Cerebellar cortex (tissue), 1 donor: ENCODE data around the gene MEOX1.

Experiments used
- DNase-seq: peaks from one replicate; pipeline ENCODE4 v3.0.0-alpha.2; 2015; ENCODE audit warnings: low spot score

The MEOX1 gene

GRCh38 chr17:43655693-43656255 lies 5.9 kb downstream of the MEOX1 start:
- DNase-seq, result no peak

DNA sequence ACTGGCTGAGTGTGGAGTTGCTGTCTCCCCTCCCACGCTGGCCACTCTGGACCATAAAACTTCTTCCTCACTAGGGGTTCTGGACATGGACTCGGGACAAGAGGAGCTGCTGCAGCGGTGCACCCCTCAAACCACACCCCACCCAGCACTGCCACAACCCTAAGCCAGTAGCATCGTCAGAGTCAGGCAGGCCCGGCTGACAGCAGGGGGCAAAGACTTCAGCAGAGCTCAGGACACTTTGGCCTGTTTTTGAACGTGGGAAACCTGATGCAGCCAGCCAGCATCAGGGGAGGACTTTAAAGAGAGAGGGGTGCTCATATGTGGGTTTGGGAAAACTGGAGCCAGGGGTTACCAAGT lies 9.6 kb downstream of the MEOX1 start:
- DNase-seq, result no peak

GRCh38 chr17:43650471-43650870 lies 11.3 kb downstream of the MEOX1 start:
- no peak for DNase-seq

DNA sequence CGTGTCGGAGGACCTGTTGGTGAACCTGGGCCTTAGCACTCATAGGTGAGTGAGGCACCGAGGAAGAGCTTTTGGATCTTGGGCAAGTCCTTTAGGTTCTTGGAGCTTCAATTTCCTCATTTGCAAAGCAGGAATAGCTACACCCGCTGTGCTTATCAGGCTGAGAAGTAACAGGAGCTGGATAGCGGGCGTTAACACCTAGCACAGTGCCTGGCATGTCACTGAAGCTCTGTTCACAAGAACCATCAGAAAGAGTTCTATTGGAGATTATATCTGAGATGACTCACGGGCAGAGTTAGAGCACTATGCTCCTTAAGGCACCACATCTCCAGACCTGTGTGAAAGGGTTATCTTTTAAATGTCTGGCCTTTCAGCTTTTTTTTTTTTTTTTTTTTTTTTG lies 12.8 kb downstream of the MEOX1 start:
- DNase-seq, result no peak

DNA sequence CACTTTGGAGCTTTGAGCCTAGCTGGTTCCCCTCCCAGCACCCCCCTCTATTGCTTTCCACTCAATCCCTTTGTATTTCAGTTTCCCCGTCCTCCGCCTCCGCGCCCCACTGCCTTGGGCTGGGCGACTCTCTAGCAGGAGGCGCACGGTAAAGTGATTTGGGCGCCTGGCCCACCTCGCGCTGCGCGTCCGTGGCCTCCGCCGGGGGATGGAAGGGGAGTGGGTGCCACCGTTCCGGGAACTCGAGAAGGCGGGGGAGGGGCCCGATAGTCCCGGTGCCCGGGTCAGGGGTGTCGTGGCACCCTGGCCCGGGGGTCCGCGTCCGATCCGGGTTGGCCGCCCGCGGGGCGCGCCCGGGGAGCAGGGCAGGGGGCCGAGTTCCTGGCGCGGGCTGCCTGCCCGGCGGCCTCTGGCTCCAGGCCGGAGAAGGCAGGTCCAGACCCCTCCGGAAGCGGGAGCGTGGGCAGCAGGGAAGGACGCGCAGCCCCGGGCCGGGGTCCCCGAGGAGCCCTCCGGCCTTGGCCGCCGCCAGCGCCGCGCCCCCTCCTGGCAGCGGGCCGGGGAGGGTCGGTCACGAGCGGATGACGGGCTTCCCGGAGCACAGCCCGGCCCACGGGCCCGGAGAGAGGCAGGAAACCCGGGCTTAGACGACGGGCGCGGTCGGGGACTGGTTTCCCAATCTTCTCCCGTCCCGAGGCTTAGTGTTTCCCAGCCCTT lies 15.8 kb downstream of the MEOX1 start:
- no peak for DNase-seq

GRCh38 chr17:43645450-43645764 lies 16.3 kb downstream of the MEOX1 start:
- DNase-seq, result no peak

- DNase-seq, result no peak
Observed at GRCh38 chr17:43644081-43644480, 17.6 kb downstream of the MEOX1 start.

DNA sequence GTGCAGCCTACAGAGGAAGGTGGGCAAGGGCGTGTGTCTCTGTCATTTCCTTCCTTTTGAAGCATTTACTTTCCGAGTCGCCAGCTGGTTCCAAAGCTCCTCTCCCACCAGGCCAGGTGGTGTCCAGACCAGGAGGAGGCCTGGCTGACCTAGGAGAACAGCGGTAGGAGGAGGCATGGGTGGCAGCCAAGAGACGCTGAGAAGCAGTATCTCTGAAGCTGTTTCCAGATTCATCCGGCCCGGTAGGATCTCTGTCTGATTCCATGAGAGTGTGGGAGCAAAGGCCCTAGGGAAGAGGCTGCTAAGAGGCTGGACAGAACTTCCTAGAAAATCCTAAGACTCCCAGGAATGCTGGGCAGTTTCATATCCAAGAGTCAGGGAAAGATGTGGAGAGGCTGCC lies 20.3 kb downstream of the MEOX1 start:
- no peak for DNase-seq

- no peak for DNase-seq
Observed at GRCh38 chr17:43640491-43641252, 21.1 kb downstream of the MEOX1 start.

DNA sequence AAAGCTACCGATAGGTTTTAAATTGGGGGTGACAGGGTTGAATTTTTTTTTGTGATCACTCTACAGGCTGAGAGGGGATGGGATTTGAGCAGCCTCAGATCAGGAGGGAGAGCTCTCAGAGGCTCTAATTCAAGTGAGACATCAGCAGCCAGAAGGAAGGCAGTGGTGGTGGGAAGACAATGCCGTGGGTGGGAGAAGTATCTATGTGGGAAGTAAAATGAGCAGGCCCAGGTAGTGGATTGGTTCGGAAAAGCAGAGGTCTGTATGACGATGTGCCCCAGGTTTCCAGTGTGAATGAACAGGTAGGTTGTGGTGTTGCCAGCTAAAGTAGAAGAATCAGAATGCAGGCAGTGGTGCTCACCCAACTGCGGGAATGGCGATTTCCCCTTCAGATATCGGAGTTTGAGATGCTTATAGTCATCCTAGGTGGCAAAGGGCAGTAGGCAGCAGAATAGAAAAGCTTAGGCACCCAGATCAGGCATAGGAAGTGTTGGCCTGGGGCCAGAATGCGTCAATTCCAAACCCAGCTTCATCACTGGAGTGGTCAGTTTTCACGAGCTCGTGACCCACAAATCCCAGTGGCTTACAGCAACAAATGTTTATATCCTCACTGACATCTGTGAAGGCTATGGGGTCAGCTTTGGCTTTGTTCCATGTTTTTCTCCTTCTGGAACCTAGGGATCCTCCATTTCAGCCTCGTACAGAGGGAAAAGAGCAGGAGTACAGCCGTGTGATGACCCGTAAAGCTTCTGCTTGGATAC lies 24.0 kb downstream of the MEOX1 start:
- no peak for DNase-seq

DNA sequence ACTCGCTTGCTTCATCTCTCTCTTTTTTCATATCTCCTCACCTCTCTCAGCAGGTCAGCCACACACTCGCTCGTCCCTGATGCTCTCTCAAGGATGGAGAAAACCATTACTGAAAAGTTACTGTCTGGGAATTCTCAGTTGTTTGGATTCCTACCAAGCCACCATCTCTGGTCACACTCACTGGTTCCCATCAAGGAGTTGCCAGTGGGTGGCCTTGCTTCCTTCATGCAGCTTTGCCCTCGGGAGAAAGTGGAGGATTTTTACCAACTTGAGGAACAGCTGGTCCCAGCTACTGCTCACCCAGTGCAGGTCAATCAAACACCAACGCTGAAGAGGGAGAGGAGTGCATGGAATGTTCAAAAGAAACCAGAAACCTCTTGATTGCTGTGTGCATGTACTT lies 25.3 kb downstream of the MEOX1 start:
- DNase-seq, result no peak

DNA sequence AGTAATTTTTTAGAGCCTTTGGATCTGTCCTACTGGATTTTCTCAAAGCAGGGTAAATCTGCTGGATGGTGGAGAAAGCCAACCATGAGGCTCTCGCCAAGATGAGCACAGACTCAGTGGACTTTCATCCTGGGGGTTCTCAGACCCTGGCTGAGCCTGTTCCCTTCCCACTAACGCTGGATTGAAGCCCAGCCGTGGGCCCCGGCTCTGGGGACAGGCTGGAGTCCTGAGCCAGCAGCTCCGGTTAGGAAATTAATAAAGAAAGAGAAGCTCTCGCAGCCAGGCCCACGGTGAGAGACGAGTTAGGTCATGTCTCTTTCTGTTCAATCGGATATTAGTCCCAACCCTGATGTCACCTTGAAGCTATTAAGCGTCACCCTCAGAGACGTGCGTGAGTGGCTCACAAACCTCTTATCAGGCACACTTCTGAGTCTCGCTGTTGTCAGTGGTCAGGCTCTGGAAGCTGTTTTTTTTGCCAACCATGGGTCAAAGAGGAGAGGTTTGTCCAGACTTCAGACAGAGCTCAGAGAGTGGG lies 27.1 kb downstream of the MEOX1 start:
- DNase-seq, result no peak

GRCh38 chr17:43632221-43632620 lies 29.5 kb downstream of the MEOX1 start:
- no peak for DNase-seq

DNA sequence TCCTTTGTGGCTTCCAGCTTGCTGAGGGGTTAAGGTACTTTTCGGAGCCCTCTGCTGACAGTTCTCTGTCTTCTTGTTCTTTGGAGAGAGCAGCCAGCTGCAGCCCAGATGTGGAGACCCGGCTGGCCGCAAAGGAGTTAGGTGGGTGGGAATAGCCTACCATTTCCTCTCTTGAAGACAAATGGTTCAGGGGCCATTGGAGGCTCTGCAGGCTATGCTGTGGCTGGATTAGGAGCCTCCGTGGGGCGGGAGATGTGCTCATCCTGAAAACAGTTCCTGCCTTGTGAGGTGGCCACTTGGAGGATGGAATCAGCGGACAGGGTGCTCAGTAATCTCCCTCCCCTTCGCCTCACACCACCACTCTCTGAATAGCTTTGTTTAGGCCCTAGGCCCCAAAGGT lies 30.3 kb downstream of the MEOX1 start:
- no peak for DNase-seq

DNA sequence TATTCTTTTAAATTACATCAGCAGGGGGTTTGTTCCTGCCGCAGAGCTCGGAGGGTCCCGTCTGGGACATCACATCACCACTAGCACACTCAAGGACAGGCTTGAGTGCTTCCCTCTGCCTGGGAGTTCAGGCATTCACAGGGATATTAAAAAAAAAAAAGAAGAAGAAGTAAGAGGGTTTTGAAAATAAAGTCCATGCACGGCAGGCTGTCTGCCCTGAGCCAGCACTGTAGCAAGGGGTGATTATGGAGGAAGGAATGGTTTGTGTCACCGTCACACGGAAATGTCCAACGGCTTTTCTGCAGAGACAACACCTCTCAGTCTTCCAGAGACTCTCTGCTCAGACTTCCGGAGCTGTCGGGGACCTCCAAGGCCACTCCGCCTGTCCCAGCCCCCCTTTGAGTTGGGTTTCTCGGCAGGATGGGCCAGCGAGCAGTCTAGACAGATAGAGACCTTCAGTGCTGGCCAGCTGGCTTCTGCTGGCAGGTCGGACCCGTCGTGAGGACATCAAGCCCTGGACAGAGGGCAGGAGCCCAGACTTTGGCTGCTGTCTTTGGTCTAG lies 33.6 kb downstream of the MEOX1 start:
- DNase-seq, result no peak

DNA sequence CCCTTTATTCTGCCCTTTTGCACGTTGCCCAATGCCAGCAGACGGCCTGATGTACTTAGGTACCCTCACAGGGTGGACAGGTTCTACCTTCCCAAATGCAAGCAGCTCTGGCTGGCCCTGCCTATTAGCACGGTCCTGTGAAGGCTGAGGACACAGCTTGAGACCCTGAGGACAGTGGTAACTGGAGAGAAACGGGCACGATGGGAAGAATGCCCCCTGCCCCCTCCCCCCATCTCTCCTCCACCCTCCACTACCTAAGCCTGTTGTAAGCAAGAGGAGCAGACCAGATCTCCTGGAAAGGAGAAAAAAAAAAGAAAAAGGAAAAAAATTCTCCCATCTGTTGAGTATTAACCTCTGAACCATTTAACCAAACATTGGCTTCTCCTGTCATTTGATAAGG lies 34.1 kb downstream of the MEOX1 start:
- no peak for DNase-seq

DNA sequence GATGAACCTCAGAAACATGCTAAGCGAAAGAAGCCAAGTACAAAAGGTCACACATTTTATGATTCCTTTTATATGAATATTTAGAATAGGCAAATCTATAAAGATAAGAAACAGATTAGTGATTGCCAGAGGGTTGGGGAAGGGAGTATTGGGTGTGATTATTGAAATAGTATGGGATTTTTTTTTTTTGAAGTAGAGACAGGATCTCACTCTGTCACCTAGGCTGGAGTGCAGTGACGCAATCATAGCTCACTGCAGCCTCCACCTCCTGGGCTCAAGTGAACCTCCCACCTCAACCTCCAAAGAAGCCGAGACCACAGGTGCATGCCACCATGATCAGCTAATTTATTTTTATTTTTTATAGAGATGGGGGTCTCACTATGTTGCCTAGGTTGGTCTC lies 35.7 kb downstream of the MEOX1 start:
- no peak for DNase-seq

- DNase-seq, result no peak
Observed at GRCh38 chr17:43625606-43626005, 36.1 kb downstream of the MEOX1 start.

DNA sequence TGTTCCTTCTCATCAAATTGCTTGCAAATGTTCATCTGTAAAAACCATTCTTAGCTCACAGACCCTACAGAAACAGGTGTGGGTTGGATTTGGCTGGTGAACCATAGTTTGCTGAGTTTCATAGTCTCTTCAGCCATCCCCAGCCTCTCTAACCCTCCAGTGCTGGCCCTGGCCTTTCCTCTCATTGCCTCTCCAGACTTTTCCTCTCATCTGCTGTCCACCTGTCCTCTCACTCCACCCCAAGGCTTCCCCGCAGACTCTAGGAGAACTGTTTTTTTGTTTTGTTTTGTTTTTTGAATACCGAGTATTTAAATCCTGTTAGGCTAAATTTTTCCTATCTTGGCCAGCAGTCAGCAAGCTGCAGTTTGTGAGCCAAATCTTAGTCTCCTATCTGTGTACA lies 41.1 kb downstream of the MEOX1 start:
- no peak for DNase-seq

DNA sequence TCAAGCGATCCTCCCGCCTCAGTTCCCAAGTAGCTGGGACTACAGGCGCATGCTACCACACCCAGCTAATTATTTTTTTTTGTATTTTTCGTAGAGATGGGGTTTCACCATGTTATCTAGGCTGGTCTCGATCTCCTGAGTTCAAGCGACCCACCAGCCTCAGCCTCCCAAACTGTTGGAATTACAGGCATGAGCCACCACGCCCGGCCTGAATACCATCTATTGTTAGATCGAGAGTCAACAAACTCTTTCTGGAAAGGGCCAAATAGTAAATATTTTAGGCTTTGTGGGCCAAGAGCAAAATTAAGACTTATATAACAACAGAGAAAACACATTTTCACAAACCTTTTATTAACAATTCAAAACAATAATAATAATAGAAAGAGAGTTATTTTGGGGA lies 41.6 kb downstream of the MEOX1 start:
- no peak for DNase-seq

DNA sequence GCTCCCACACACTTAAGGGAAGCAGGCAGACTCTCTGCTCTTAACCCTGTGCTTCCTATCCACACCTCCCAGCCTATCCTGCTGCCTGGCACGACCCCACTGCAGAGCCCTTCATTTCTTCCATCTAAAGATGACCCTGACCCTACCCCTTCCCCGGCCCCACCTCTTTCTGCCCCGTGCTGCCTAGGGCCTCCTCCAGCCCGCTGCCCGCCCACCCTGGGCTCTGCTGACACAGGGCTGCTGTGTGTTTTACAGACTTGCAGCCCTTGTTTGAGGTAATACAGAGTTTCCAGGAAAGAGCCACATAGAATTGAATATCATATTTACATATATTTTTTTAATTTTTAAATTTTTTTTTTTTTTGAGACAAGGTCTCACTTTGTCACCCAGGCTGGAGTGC lies 42.0 kb downstream of the MEOX1 start:
- DNase-seq, result no peak

- DNase-seq, result no peak
Observed at GRCh38 chr17:43618276-43618675, 43.4 kb downstream of the MEOX1 start.
